Peyer's patch (tissue), 4 donors: Measurements from ENCODE around the gene VPS39.

ENCODE experiments used
- CTCF ChIP-seq, 6 experiments: fragments of 450-650 bp in 4 of 6; fragments of 200-600 bp in 2 of 6; sonication (generic) in 1 of 6; IDR thresholded peaks; one replicate each; pipeline ENCODE4 v1.5.1; 2017 to 2019; ENCODE audit warnings: antibody characterized with exemption in 6 of 6, mild to moderate bottlenecking in 3 of 6, moderate library complexity in 1 of 6
- POLR2A ChIP-seq, 2 donors: fragments of 450-650 bp; IDR thresholded peaks; one replicate each; pipeline ENCODE4 v1.5.1; 2017; ENCODE audit warnings: antibody characterized with exemption in 2 of 2, mild to moderate bottlenecking in 2 of 2, moderate library complexity in 2 of 2

GRCh38 chr15:42231088-42231487 is 23.0 kb upstream of the VPS39 start:
- TF ChIP-seq CTCF (IDR thresholded peaks at IDR 0.05) (no peak), POLR2A (IDR thresholded peaks at IDR 0.05) (no peak)
